ENCODE results near the gene TBCK. TPM values are rescaled to one million over a fixed set of nuclear protein-coding genes. Genes with fewer than 3 reads are reported as not detected.

Gene TBCK
- total RNA-seq, 1 experiment from 2014 or later: 22.3 TPM

DNA sequence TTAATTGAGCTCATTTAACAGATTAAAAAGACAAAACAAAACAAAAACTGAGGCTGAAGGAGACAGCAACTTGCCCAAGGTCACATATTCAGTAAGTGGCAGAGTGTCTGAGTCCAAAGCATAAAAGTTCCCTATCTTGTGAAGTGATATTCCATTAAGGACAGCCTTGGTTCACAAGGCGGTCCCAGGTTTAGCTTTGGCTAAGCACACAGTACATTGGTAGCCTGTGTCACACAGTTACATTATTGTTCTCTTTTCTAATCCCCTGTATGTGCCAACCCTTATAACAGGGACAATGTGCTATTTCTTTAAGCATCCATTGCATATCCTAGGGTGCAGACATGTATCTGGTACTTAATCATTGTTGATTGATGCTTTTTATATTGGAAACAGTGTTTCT, 280.8 kb downstream of the TBCK start:
- H3K4me2 ChIP-seq (ENCODE audit: low read length): no peak overlapping the region
- POLR2A ChIA-PET: no interaction called here
- CTCF ChIA-PET: no interaction called here
- RAD21 ChIA-PET (ENCODE audit: low non-redundant PET in 1 of 2, low total read pairs in 2 of 2, uncharacterized antibody in 2 of 2, unreplicated experiment in 2 of 2): interaction anchor here in 1 of 2 experiments (0.6 kb wide), 1 partner anchor 892 kb away, joined by 3 read pairs; no protein-coding TSS in a partner anchor
- TF ChIP-seq ZNF274 (IDR thresholded peaks at IDR 0.05; ENCODE audit: low read depth, low read length): no peak
- no peak for TF ChIP-seq POLR2A (IDR thresholded peaks at IDR 0.05; ENCODE audit: borderline replicate concordance, extremely low read depth, insufficient read depth, insufficient read length)
- TF ChIP-seq YY1 (IDR thresholded peaks at IDR 0.05; ENCODE audit: extremely low read depth, insufficient replicate concordance, low read depth, low read length): no peak
- no peak for TF ChIP-seq EZH2phosphoT487 (IDR thresholded peaks at IDR 0.05; ENCODE audit: borderline replicate concordance)
- TF ChIP-seq, protein P1, sequence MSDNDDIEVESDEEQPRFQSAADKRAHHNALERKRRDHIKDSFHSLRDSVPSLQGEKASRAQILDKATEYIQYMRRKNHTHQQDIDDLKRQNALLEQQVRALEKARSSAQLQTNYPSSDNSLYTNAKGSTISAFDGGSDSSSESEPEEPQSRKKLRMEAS (IDR thresholded peaks at IDR 0.05): no peak
- no peak for TF ChIP-seq EGR1 (IDR thresholded peaks at IDR 0.05; ENCODE audit: low read depth)
- no peak for TF ChIP-seq RAD21 (IDR thresholded peaks at IDR 0.05; ENCODE audit: low read depth)
- H2AFZ ChIP-seq (ENCODE audit: low read depth, low read length, poor library complexity, severe bottlenecking): no peak overlapping the region
- H3K27ac ChIP-seq (ENCODE audit: low read depth, low read length): no peak overlapping the region
- no peaks in the 10 kb centered on the region for H3K9me3 ChIP-seq (ENCODE audit: control insufficient read depth in 1 of 2, insufficient read depth in 1 of 2, low read depth in 1 of 2, low read length in 2 of 2)
- no peak overlapping the region for H3K9ac ChIP-seq (ENCODE audit: low read length)
- no peaks in the 10 kb centered on the region for H3K79me2 ChIP-seq (ENCODE audit: insufficient read depth, low read length)
- H3K4me1 ChIP-seq (ENCODE audit: control insufficient read depth in 1 of 2, insufficient read depth in 2 of 2, low read length in 2 of 2): peaks cover 0 to 12% of the 10 kb centered on the region in 2 experiments; a peak in 2 of 4 replicates
- H3K4me3 ChIP-seq (replicated peaks in 1 of 2; ENCODE audit: low read depth in 1 of 2, low read length in 2 of 2): no peak overlapping the region
- intact Hi-C loops (cut with micrococcal nuclease): no loop called here
- no peak for DNase-seq (ENCODE audit: low read depth, low spot score)
- no TSS peak for BruUV-seq (replicated peaks)
- no peaks in the 10 kb centered on the region for H3K36me3 ChIP-seq (ENCODE audit: control insufficient read depth in 1 of 2, insufficient read depth in 2 of 2, low read length in 2 of 2)
- no peaks in the 10 kb centered on the region for H3K27me3 ChIP-seq (ENCODE audit: insufficient read depth, low read length)
- no peaks in the 10 kb centered on the region for H3K9me2 ChIP-seq (ENCODE audit: insufficient read depth)
- H4K20me1 ChIP-seq (ENCODE audit: insufficient read depth): no peaks in the 10 kb centered on the region
- no peak for ATAC-seq

DNA sequence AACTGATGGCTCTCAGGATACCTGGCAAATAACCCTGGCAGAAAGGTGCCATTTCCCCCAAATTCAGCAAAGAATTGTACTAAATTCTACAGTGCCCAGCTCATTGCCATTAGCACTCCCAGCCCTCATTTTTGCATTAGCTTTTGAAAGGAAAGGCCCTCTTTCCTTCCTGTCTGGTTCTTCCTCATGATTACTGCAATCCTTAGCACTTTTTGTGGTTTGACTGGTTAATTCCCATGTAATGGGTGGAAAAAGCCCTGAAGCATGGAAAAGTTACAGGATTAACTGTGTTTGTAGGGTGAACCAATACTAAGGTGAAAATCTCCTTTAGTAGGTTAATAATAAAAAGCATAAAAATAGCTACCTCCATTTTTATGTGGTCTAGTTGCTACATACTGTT, 281.3 kb downstream of the TBCK start:
- H3K9ac ChIP-seq (ENCODE audit: low read length): no peak overlapping the region
- ChIA-PET CTCF (no interaction called here), RAD21 (ENCODE audit: low non-redundant PET in 1 of 2, low total read pairs in 2 of 2, uncharacterized antibody in 2 of 2, unreplicated experiment in 2 of 2) (interaction anchor here in 1 of 2 experiments (0.6 kb wide), 1 partner anchor 891 kb away, joined by 3 read pairs; no protein-coding TSS in a partner anchor), POLR2A (no interaction called here)
- DNase-seq (ENCODE audit: low read depth, low spot score) (no peak), ATAC-seq (no peak)
- H3K27me3 ChIP-seq (ENCODE audit: insufficient read depth, low read length): no peaks in the 10 kb centered on the region
- H3K9me3 ChIP-seq (ENCODE audit: control insufficient read depth in 1 of 2, insufficient read depth in 1 of 2, low read depth in 1 of 2, low read length in 2 of 2): no peaks in the 10 kb centered on the region
- intact Hi-C loops (cut with micrococcal nuclease): no loop called here
- no peak overlapping the region for H2AFZ ChIP-seq (ENCODE audit: low read depth, low read length, poor library complexity, severe bottlenecking)
- BruUV-seq (replicated peaks): no TSS peak
- H3K27ac ChIP-seq (ENCODE audit: low read depth, low read length): no peak overlapping the region
- no peaks in the 10 kb centered on the region for H4K20me1 ChIP-seq (ENCODE audit: insufficient read depth)
- peaks cover 0 to 12% of the 10 kb centered on the region in 2 experiments; a peak in 2 of 4 replicates for H3K4me1 ChIP-seq (ENCODE audit: control insufficient read depth in 1 of 2, insufficient read depth in 2 of 2, low read length in 2 of 2)
- H3K4me2 ChIP-seq (ENCODE audit: low read length): no peak overlapping the region
- H3K4me3 ChIP-seq (replicated peaks in 1 of 2; ENCODE audit: low read depth in 1 of 2, low read length in 2 of 2): no peak overlapping the region
- H3K9me2 ChIP-seq (ENCODE audit: insufficient read depth): no peaks in the 10 kb centered on the region
- no peaks in the 10 kb centered on the region for H3K36me3 ChIP-seq (ENCODE audit: control insufficient read depth in 1 of 2, insufficient read depth in 2 of 2, low read length in 2 of 2)
- TF ChIP-seq EZH2phosphoT487 (IDR thresholded peaks at IDR 0.05; ENCODE audit: borderline replicate concordance) (no peak), SRF (IDR thresholded peaks at IDR 0.05; ENCODE audit: low read depth) (no peak), POLR2A (IDR thresholded peaks at IDR 0.05; ENCODE audit: borderline replicate concordance, extremely low read depth, insufficient read depth, insufficient read length) (no peak), CEBPB (IDR thresholded peaks at IDR 0.05; ENCODE audit: low read depth) (no peak), EZH2 (IDR thresholded peaks at IDR 0.05) (no peak)
- TF ChIP-seq, protein P2, sequence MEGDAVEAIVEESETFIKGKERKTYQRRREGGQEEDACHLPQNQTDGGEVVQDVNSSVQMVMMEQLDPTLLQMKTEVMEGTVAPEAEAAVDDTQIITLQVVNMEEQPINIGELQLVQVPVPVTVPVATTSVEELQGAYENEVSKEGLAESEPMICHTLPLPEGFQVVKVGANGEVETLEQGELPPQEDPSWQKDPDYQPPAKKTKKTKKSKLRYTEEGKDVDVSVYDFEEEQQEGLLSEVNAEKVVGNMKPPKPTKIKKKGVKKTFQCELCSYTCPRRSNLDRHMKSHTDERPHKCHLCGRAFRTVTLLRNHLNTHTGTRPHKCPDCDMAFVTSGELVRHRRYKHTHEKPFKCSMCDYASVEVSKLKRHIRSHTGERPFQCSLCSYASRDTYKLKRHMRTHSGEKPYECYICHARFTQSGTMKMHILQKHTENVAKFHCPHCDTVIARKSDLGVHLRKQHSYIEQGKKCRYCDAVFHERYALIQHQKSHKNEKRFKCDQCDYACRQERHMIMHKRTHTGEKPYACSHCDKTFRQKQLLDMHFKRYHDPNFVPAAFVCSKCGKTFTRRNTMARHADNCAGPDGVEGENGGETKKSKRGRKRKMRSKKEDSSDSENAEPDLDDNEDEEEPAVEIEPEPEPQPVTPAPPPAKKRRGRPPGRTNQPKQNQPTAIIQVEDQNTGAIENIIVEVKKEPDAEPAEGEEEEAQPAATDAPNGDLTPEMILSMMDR (IDR thresholded peaks at IDR 0.05 in 2 of 3, conservative IDR thresholded peaks at IDR 0.05 in 1 of 3; ENCODE audit: borderline replicate concordance in 1 of 3, insufficient read depth in 1 of 3, low read depth in 2 of 3, low read length in 2 of 3): no peak
- H3K79me2 ChIP-seq (ENCODE audit: insufficient read depth, low read length): no peaks in the 10 kb centered on the region
